Measurements from ENCODE around the gene COX7A2L.

- TF ChIP-seq CTCF (IDR thresholded peaks at IDR 0.05; ENCODE audit: low read length), result no peak
- no peak for TF ChIP-seq EZH2 (optimal IDR thresholded peaks at IDR 0.05; ENCODE audit: low read depth, low read length)
These were observed 36.8 kb downstream of the COX7A2L start for GRCh38 chr2:42324244-42324643.
